Sigmoid colon (tissue), 7 donors: ENCODE data around the gene CRYGN. TPM values are rescaled to one million over a fixed set of nuclear protein-coding genes. Genes with fewer than 3 reads are reported as not detected.

Source experiments
- DNase-seq: peaks from one replicate; pipeline ENCODE4 v3.0.0-alpha.2; 2019
- H3K27ac ChIP-seq, 4 donors: fragments of 200-600 bp; sonication (generic); one replicate each; pipeline ENCODE4 v1.5.1; 2016 to 2019; ENCODE audit warnings: mild to moderate bottlenecking in 1 of 4
- H3K27me3 ChIP-seq, 3 donors: fragments of 200-600 bp; sonication (generic); one replicate each; pipeline ENCODE4 v1.5.1; 2019; ENCODE audit warnings: mild to moderate bottlenecking in 1 of 3
- H3K36me3 ChIP-seq, 4 donors: fragments of 200-600 bp; sonication (generic); one replicate each; pipeline ENCODE4 v1.5.1; 2016 to 2019
- H3K4me1 ChIP-seq, 4 donors: fragments of 200-600 bp; sonication (generic); one replicate each; pipeline ENCODE4 v1.5.1; 2017 to 2019
- H3K4me3 ChIP-seq, 4 donors: fragments of 200-600 bp; sonication (generic); one replicate each; pipeline ENCODE4 v1.5.1; 2017 to 2019; ENCODE audit warnings: mild to moderate bottlenecking in 2 of 4, moderate library complexity in 1 of 4
- H3K9me3 ChIP-seq, 4 donors: fragments of 200-600 bp in 3 of 4; sonication (generic) in 3 of 4; one replicate each; pipeline versions ENCODE4 v1.5.1 to v1.6.1; 2013 to 2019
- CTCF ChIP-seq, 4 experiments: fragments of 450-650 bp in 3 of 4; fragments of 200-600 bp in 1 of 4; IDR thresholded peaks; one replicate each; pipeline ENCODE4 v1.5.1; 2016 to 2019; ENCODE audit warnings: antibody characterized with exemption in 4 of 4, mild to moderate bottlenecking in 3 of 4, moderate library complexity in 2 of 4
- EP300 ChIP-seq, 4 donors: sonication (generic); formaldehyde crosslinking; IDR thresholded peaks; one replicate each; pipeline ENCODE4 v1.6.1; 2017; ENCODE audit warnings: antibody characterized with exemption in 4 of 4
- POLR2A ChIP-seq, 2 donors: fragments of 450-650 bp; IDR thresholded peaks; one replicate each; pipeline ENCODE4 v1.6.1; 2016; ENCODE audit warnings: antibody characterized with exemption in 2 of 2, mild to moderate bottlenecking in 2 of 2, moderate library complexity in 2 of 2
- POLR2AphosphoS5 ChIP-seq, 4 donors: sonication (generic); formaldehyde crosslinking; IDR thresholded peaks; one replicate each; pipeline ENCODE4 v1.6.1; 2017; ENCODE audit warnings: antibody characterized with exemption in 4 of 4
- WGBS, 2 donors: extraction: QIAGEN DNeasy Blood & Tissue Kit; methylation state at CpG; one replicate each; pipeline ENCODE4 v1.1.7; 2013; 5-methylcytosine and 5-hydroxymethylcytosine counted together
- intact Hi-C: fragments of 100-400 bp; cut with DNase I; formaldehyde crosslinking; loops from one replicate; pipeline ENCODE4 v1.15.1; 2023
- polyA plus RNA-seq, 3 donors: library from polyadenylated mRNA; stranded (reverse); fragments of 200-250 nt; gene quantifications; one replicate each; pipeline ENCODE4 v1.2.3, GENCODE V29; 2013
- total RNA-seq, 4 donors: library from RNA; depleted of rRNA; stranded (reverse); fragments of >200 nt; gene quantifications; one replicate each; pipeline ENCODE4 v1.1.0, GENCODE V29; 2016
- donor health status: healthy with polysubstance abuse.
- donor health status: Bipolar disorder and iron deficiency.
- donor health status: healthy.

The CRYGN gene
- total and polyA plus RNA-seq, 7 donors = 0.17 to 1.8 (median 0.99) TPM; not detected in 3

DNA sequence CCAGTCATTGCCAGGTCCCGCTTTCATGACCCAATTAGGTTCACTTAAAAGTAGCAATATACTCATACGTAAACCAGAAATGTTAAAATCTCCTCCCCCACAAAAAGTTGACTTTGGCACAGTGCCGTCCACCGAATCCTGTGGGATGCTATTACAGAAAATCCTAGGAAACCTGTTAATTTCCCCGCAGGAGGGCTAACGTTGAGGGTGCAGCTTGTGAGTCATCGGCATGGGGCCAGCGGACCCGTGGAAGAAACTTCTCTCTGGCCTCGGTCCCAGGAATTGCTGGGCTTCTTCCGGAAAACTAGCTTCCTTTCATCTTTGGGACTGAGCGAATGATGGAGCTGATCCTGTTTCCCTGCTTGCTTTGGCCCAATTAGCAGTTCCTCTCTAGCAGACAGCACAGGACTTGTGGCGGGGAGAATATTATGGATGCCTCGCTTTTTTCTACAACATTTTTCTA is 13.5 kb downstream of the CRYGN start:
- H3K4me1 ChIP-seq = peaks cover 0 to 38% (median 30%) of the 10 kb centered on the region in 4 donors
- 49 to 64% methylated on average over 14 of the region's 14 CpGs for WGBS, 2 donors

GRCh38 chr7:151425670-151426440 is 14.1 kb downstream of the CRYGN start:
- peaks cover 0 to 38% (median 30%) of the 10 kb centered on the region in 4 donors for H3K4me1 ChIP-seq
- peak; percentile 46 for DNase-seq
- WGBS, 2 donors = 60 to 70% methylated on average over 7 of the region's 7 CpGs

More for the DNA sequence above, 13.5 kb downstream of the CRYGN start:
- peaks cover 0 to 5% (median 0%) of the 10 kb centered on the region in 4 donors for H3K9me3 ChIP-seq
- peak; percentile 92 for DNase-seq
- H3K4me3 ChIP-seq = no peak overlapping the region
- H3K36me3 ChIP-seq = no peaks in the 10 kb centered on the region
- no peaks in the 10 kb centered on the region for H3K27me3 ChIP-seq
- TF ChIP-seq POLR2A (IDR thresholded peaks at IDR 0.05) = no peak
- peak in 1 of 4 donors; percentile 72 for TF ChIP-seq EP300 (IDR thresholded peaks at IDR 0.05)
- TF ChIP-seq POLR2AphosphoS5 (IDR thresholded peaks at IDR 0.05) = peak in 2 of 4 donors; percentile 26 to 74
- no peak for TF ChIP-seq CTCF (IDR thresholded peaks at IDR 0.05)
- intact Hi-C loops = no loop called here
- peak overlapping the region; percentile 58 to 69 (median 65) for H3K27ac ChIP-seq

GRCh38 chr7:151424799-151425198 is 15.1 kb downstream of the CRYGN start:
- no peak overlapping the region for H3K4me3 ChIP-seq
- WGBS, 2 donors = 74 to 80% methylated on average over 5 of the region's 5 CpGs
- intact Hi-C loops = no loop called here
- H3K4me1 ChIP-seq = peaks cover 0 to 36% (median 28%) of the 10 kb centered on the region in 4 donors
- no peak for DNase-seq
- peak overlapping the region in 1 of 4 donors; percentile 69 for H3K27ac ChIP-seq
- H3K27me3 ChIP-seq = no peaks in the 10 kb centered on the region
- TF ChIP-seq EP300 (IDR thresholded peaks at IDR 0.05) (no peak), POLR2AphosphoS5 (IDR thresholded peaks at IDR 0.05) (no peak), CTCF (IDR thresholded peaks at IDR 0.05) (no peak), POLR2A (IDR thresholded peaks at IDR 0.05) (no peak)
- H3K9me3 ChIP-seq = peaks cover 0 to 8% (median 1%) of the 10 kb centered on the region in 4 donors
- H3K36me3 ChIP-seq = no peaks in the 10 kb centered on the region

More at GRCh38 chr7:151425670-151426440, 14.1 kb downstream of the CRYGN start:
- Histone ChIP-seq H3K36me3 (no peaks in the 10 kb centered on the region), H3K27ac (peak overlapping the region; percentile 58 to 69 (median 65)), H3K9me3 (peaks cover 0 to 5% (median 0%) of the 10 kb centered on the region in 4 donors), H3K4me3 (no peak overlapping the region), H3K27me3 (no peaks in the 10 kb centered on the region)
- TF ChIP-seq POLR2AphosphoS5 (IDR thresholded peaks at IDR 0.05) (peak in 3 of 4 donors; percentile 8 to 49 (median 16)), POLR2A (IDR thresholded peaks at IDR 0.05) (no peak)
- intact Hi-C loops = no loop called here

GRCh38 chr7:151423936-151424335 is 16.0 kb downstream of the CRYGN start:
- 77 to 86% methylated on average over 5 of the region's 5 CpGs for WGBS, 2 donors
- intact Hi-C loops = no loop called here
- H3K36me3 ChIP-seq = no peaks in the 10 kb centered on the region
- TF ChIP-seq CTCF (IDR thresholded peaks at IDR 0.05) (no peak), POLR2A (IDR thresholded peaks at IDR 0.05) (no peak)
- peaks cover 0 to 8% (median 1%) of the 10 kb centered on the region in 4 donors for H3K9me3 ChIP-seq
- no peak overlapping the region for H3K27ac ChIP-seq
- no peaks in the 10 kb centered on the region for H3K27me3 ChIP-seq
- H3K4me3 ChIP-seq = no peak overlapping the region
- no peak for DNase-seq
- H3K4me1 ChIP-seq = peaks cover 0 to 31% (median 24%) of the 10 kb centered on the region in 4 donors

GRCh38 chr7:151423226-151423625 is 16.7 kb downstream of the CRYGN start:
- H3K27me3 ChIP-seq = no peaks in the 10 kb centered on the region
- 86 to 89% methylated on average over 7 of the region's 7 CpGs for WGBS, 2 donors
- peaks cover 0 to 24% (median 20%) of the 10 kb centered on the region in 4 donors for H3K4me1 ChIP-seq
- no peak for DNase-seq
- intact Hi-C loops = no loop called here
- H3K36me3 ChIP-seq = no peaks in the 10 kb centered on the region
- TF ChIP-seq CTCF (IDR thresholded peaks at IDR 0.05) (no peak), POLR2A (IDR thresholded peaks at IDR 0.05) (no peak), POLR2AphosphoS5 (IDR thresholded peaks at IDR 0.05) (no peak), EP300 (IDR thresholded peaks at IDR 0.05) (no peak)
- H3K9me3 ChIP-seq = peaks cover 0 to 8% (median 2%) of the 10 kb centered on the region in 4 donors
- no peak overlapping the region for H3K4me3 ChIP-seq
- H3K27ac ChIP-seq = no peak overlapping the region
